GM21381 (cell line): ENCODE measurements around the gene TMEM52.

Experiments
- ATAC-seq: cut with Tn5 transposase; IDR thresholded peaks from one replicate; pipeline ENCODE4 v1.9.1; 2021; ENCODE audit warnings: mild to moderate bottlenecking, moderate library complexity; ENCODE audit not compliant: unreplicated experiment

The TMEM52 gene

GRCh38 chr1:1916851-1917251 is 2.2 kb downstream of the TMEM52 start:
- no peak for ATAC-seq

DNA sequence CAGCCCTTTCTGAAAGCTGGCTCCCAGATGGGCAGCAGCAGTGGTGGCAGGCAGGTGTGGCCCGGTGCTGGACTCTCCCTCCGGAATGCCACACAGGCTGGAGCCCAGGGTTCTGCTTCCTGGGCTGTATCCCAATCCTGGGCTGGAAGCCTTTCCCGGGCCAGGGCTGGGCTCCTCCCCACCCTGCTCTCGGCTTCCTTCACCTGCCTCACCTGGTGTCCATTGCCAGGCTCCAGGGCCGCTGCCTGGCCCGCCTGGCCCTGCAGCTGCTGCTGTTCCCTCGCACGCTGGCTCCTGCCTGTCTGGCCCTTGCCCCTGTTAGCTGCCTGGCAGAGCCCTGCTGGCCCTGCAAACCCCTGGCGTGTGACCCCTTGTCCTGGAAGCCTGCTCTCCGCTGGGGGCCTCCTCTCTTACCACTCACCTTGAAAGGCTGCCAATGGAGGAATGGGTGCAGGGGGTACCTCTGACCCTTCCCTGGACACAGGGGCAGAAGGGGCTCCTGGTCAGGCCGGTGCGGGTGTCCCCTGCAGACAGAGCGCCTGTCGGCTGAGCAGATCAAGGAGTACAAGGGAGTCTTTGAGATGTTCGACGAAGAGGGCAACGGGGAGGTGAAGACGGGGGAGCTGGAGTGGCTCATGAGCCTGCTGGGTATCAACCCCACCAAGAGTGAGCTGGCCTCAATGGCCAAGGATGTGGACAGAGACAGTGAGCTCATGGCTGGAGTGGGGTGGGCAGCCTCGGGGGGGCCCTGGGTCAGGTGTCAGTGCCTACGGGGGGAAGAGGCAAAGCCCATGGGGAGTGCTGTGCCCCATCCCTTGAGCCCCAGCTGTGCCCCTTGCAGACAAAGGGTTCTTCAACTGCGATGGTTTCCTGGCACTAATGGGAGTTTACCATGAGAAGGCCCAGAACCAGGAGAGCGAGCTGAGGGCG is 2.9 kb downstream of the TMEM52 start:
- ATAC-seq, result no peak

DNA sequence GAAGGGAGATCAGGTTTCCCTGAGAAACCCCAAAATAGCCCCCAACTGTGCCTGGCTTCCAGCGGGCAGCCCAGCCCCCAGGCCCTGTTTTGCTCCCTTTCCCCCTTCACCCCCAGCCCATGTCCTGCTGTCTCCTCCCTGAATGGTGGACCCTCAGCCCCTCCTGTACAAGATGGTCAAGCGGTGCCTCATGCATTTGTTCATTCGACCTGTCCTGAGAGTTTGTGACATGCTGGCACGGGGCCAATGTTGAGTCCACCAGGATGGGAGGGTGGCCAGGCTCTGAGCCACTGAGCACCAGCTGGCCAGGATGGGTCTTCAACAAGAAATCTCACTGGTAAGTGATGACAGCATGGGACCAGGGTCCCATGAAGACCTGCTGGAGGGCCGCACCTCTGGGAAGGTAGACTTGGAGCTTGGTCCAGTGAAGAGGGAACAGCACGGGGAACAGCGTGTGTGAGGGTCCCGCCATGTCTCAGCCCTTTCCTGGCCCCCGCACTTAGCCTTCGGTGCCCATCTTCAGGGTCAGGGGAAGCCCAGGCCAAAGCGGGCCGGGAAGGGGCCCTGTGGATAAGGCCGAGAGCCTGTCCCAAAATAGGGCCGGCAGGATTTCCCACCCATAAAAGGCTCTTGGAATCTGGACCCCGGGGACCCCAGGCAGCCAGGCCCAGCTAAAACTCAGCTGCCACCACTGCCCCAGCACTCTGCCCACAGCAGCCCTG is 3.9 kb downstream of the TMEM52 start, which contains the start of gene CALML6:
Gene CALML6 (plus strand): TSS at position 290 of the 722 bp plus-strand sequence. CDS start 21 bp downstream, at position 311.
- ATAC-seq, result no peak

DNA sequence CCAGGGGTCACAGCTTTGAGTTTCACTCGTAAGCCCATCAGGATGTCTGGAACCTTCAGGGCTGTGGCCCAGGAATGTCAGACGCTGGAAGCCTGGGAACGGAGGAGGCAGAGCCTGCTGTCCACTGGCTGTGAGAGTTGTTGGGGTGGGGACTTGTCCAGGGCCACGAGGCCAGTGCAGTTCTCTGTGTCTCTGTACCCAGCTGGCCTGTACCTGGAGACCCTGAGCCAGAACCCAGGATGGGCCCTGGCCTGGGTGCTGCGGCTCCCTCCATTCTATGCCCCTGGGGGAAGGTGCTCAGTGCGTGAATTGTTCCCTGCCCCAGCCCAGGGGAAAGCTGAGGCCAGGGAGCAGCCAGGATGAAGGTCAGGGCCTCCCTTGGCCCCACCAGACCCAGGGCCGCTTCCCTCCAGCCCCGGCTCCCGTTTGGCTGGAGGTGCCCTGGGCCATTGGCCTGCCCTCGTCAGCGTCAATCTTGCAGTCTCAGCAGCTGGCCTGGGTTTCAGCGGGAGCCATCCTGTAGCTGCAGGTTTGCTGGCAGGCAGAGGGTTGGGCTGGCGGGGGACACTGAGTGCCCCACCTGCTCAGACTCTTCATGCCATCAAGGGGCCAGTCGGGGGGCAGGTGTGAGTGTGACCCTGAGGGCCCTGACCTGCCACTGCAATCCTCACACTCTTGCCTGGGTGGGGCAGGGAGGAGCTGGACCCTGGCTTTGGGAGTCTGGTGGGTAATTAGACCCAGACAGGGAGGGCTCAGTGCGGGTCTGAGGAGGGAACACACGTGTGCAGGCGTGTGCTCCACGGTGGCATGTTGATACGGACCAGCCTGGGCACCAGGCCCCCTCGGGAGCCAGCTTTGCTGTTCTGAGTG is 4.7 kb downstream of the TMEM52 start:
- ATAC-seq, result no peak

GRCh38 chr1:1911350-1912041 is 7.6 kb downstream of the TMEM52 start:
- ATAC-seq, result no peak

DNA sequence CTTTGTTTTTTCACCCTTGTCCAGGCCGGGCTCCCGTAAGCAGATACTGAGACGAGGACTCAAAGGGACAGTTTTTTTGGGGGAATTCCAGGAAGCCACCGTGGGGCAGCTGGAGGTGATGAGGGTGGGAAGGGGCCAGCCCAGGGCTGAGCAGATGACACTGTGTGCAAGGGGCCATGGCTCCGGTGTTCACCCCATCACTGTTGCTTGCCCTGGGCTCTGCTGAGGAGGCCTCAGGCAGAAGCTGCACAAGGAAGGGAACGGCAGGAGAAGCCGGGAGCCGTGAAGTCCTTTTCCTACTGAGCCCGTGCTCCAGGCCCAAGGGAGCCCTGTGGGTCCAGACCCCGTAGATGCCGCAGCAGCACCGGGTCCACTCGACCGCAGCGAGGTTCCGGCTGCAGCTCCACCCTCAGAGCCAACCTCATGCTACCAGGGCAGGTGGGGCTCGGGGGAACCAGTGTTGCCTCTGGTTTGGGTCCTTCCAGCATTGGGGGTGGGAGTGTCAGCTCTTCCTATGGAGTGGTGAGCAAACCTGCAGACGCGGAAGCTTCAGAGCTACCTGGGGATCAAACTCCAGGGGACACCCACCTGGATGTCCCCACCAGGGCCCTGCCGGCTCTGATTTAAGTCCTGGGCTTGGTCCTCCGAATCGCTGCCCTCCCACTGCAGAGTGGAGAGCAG is 8.3 kb downstream of the TMEM52 start:
- ATAC-seq, result no peak

- no peak for ATAC-seq
Observed at GRCh38 chr1:1910033-1910465, 9.0 kb downstream of the TMEM52 start.

DNA sequence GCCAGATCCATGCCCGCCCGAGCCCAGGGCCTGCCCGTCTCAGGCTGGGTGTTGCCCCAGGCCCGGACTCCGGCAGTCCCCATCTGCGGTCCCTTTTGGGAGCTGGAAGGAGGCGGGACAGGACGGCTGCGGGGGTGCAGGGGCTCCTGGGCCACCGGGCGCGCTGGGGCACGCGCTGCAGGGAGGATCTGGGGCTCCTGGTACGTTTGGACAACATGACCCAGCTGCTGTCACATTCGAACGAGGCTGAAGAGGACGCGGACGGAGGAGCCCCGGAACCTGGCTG is 10.6 kb downstream of the TMEM52 start:
- no peak for ATAC-seq

- no peak for ATAC-seq
Observed at GRCh38 chr1:1907098-1907736, 11.9 kb downstream of the TMEM52 start.

DNA sequence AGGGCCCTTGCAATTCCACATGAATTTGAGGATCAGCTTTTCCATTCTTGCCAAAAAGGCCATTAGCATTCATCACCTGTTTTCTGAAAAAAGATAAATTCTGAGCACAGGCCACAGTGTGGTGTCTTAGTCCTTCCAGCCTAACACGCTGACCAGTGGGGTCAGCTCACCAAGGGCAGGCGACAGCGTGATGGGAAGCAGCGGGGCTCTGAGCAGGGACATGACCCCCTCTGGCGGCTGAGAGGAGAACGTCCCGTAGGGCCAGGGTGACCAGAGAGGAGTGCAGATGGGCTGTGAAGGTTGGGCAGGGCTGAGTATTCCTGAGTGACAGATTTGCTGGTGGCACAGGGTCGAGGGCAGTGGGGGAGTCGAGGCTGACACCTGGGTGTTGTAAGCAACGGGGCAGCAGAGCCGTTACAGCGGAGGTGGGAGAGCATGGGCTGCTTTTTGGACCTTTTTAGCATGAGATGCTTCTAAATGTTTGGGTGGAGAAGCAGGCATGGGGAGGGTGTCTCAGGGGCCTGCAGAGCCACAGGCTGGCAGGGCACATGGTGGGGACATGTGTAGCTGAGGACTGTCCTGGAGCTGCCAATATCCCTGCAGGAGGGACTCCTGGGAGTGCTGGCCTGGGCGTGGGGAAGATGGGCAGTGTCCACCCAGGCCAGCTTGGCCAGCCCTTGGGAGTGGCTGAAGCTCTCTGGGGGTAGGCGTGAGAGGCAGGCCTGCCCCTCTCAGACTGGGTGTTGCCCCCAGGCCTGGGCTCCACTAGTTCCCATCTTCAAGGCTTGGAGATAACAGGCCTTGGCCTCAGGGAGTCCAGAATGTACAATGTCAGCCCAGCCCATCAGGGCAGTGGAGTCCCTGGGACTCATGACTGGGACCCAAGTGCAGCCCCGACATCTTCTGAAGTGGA is 12.6 kb downstream of the TMEM52 start:
- ATAC-seq, result no peak

DNA sequence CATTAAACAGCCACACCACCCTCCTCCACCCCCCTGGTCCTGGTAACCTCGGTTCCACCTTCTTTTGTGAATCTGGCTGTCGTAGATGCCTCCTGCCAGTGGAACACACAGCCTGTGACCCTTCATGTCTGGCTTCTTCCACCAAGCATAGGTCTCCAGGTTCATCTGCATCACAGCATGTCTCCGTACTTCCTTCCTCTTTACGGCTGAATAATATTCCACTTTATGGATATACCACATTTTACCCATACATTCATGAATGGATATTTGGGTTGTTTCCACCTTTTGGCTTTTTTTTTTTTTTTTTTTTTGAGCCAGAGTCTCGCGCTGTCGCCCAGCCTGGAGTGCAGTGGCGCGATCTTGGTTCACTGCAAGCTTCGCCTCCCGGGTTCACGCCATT is 15.9 kb downstream of the TMEM52 start:
- no peak for ATAC-seq

GRCh38 chr1:1901641-1902294 is 17.3 kb downstream of the TMEM52 start:
- ATAC-seq, result no peak

- ATAC-seq, result no peak
Observed at GRCh38 chr1:1900883-1901640, 18.0 kb downstream of the TMEM52 start.

GRCh38 chr1:1899967-1900327 is 19.1 kb downstream of the TMEM52 start:
- no peak for ATAC-seq

- no peak for ATAC-seq
Observed at GRCh38 chr1:1899266-1899966, 19.7 kb downstream of the TMEM52 start.

- ATAC-seq, result no peak
Observed at GRCh38 chr1:1898246-1898933, 20.7 kb downstream of the TMEM52 start.
